GM12801 (cell line): Measurements from ENCODE around the gene TEX29.

Source experiments
- TF ChIP-seq, protein P1 (sequence below): IDR thresholded peaks from one replicate; pipeline ENCODE4 v1.5.1; 2011; ENCODE audit warnings: control low read depth; ENCODE audit not compliant: insufficient read length; ENCODE audit errors: extremely low read depth

The TEX29 gene

DNA sequence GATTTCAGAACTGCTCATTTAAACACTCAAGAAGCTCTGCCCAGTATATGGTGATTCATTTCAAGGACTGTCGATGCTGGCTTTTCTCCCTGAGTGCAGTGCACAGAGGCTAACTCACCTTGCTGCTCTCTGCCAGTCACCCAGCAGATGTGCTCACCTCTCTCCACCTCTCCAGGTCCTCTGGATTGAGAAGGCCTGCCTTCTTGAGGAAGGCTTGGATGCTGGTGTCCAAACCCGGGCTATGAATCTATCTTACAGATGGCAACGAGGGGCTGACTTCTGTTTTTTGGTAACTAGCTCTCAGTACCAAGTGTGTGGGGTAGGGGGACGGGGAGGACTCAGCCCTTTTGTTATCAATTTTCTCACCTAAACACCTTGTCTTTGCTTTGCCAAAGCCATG is 47.6 kb downstream of the TEX29 start:
- TF ChIP-seq, protein P1, sequence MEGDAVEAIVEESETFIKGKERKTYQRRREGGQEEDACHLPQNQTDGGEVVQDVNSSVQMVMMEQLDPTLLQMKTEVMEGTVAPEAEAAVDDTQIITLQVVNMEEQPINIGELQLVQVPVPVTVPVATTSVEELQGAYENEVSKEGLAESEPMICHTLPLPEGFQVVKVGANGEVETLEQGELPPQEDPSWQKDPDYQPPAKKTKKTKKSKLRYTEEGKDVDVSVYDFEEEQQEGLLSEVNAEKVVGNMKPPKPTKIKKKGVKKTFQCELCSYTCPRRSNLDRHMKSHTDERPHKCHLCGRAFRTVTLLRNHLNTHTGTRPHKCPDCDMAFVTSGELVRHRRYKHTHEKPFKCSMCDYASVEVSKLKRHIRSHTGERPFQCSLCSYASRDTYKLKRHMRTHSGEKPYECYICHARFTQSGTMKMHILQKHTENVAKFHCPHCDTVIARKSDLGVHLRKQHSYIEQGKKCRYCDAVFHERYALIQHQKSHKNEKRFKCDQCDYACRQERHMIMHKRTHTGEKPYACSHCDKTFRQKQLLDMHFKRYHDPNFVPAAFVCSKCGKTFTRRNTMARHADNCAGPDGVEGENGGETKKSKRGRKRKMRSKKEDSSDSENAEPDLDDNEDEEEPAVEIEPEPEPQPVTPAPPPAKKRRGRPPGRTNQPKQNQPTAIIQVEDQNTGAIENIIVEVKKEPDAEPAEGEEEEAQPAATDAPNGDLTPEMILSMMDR: no peak

DNA sequence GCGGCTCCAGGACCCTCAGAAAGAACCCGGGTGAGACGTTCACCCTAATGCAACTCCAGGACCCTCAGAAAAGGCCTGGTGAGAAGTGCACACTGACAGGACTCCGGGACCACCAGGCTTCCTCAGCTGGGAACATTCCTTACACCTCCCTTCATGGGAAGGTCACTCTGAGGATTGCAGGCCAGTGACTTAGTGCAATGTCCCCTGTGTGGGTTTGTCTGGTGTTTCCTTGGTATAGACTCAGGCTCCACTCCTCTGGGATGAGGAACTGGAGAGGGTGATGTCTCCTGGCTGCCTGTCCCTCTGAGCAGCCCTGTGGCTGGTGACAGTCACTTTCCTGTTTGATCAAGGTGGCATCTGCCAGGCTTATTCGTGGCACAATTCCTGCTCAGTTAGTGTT is 49.7 kb downstream of the TEX29 start:
- TF ChIP-seq, protein P1: no peak

DNA sequence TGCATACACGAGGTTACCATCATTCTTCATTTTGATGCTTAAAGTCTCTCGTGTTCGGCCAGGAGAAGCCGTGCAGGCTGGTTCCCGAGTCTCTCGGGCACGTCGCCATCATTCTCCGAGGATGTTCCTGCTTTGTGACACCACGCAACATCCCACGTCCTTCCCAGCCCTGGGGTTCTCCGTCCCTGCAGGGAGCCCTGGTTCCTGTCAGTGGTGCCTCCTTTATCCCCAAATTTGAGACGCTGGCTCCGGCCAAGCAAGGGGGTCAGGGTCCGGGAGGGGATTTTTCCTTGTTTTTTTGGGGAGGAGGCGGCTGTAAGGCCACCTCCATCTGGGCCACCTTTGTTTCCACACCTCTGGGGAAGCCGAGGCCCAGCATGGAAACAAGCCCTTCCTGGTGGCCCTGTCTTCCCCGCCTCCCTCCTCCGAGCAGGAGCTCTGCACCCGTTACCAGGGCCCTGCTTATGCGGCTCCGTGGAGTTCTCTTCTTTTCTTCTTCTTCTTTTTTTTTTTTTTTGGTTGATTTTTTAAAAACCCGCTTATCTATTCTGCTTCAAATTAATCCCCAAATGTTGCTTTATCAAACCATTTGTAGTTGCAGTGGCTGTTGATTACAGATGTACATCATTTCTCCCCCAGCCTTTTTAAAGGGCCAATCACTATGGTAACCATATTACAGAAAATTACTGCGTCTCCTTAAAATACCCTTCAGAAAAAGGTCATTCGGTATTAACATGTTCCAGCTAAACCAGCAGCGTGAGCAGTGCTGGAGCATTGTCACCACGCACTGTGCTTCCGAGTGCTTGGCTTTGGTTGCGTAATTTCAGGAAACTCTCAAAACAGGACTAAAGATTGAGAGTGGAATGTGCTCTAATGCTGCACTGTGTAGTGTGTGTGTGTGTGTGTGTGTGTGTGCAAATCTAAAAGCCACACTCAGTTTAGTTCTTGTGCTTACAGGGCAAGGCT is 50.4 kb downstream of the TEX29 start:
- TF ChIP-seq, protein P1: no peak

DNA sequence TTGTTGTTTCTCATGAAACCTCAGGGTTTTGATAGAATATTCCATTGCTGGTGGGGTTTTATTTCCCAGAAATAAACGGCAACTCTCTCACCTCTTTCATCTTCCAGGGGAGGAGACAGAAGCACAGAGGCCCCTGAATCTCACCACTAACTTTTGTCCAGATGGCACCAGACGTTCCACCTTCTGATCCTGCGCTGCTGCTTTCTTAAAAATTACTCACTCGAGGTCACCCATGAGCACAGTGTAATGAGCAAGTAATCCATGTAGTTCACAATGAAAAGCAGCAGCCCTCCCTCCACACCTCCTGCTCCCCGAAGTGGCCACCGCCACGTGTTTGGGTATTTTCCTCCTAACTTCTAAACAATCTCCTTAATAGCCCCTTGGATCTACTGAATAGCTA is 51.3 kb downstream of the TEX29 start:
- TF ChIP-seq, protein P1: no peak

- TF ChIP-seq, protein P1: no peak
Observed at GRCh38 chr13:111372651-111373425, 52.4 kb downstream of the TEX29 start.

DNA sequence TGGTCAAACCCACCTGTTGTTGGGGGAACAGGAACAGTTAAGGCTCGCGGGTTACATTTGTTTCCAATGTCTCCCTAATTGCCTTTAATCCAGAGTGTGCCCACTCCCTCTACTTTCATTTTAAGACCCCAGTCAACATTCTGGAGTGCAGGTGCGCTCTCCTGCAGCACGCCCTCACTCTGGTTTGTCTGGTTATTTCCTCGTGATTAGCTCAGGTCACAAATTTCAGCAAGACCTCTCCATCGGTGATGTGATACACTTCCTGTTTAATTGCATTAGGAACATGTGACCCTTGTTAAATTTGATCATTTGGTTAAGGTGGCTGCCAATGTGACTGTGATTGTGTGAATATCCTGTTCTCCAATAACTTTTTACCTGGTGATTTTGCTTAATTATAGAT is 53.0 kb downstream of the TEX29 start:
- TF ChIP-seq, protein P1: no peak

GRCh38 chr13:111380431-111380830 is 60.0 kb downstream of the TEX29 start:
- TF ChIP-seq, protein P1: no peak
